Coronary artery (tissue), 2 donors: ENCODE results near the gene CAMTA1.
"Not testable (repeated sequence)": the region's sequence is repeated elsewhere in the genome, so short reads cannot be mapped to it uniquely, and the experiment has no call there.

ENCODE experiments used
- DNase-seq: peaks from one replicate; pipeline ENCODE4 v3.0.0-alpha.2; 2017; ENCODE audit warnings: low spot score
- H3K27ac ChIP-seq, 2 donors: fragments of 200-600 bp; sonication (generic); one replicate each; pipeline ENCODE4 v1.5.1; 2016 to 2019
- H3K4me3 ChIP-seq: fragments of 200-600 bp; sonication (generic); 2 replicates; pipeline ENCODE4 v1.5.1; 2016; ENCODE audit warnings: mild to moderate bottlenecking, moderate library complexity
- CTCF ChIP-seq: fragments of 200-600 bp; sonication (generic); IDR thresholded peaks from one replicate; pipeline ENCODE4 v1.5.1; 2019; ENCODE audit warnings: antibody characterized with exemption

The CAMTA1 gene

GRCh38 chr1:7376676-7377075 is 591.4 kb downstream of the CAMTA1 start:
- no peak overlapping the region for H3K27ac ChIP-seq
- TF ChIP-seq CTCF = no peak
- peak; percentile 43 for DNase-seq
- H3K4me3 ChIP-seq = no peak overlapping the region

DNA sequence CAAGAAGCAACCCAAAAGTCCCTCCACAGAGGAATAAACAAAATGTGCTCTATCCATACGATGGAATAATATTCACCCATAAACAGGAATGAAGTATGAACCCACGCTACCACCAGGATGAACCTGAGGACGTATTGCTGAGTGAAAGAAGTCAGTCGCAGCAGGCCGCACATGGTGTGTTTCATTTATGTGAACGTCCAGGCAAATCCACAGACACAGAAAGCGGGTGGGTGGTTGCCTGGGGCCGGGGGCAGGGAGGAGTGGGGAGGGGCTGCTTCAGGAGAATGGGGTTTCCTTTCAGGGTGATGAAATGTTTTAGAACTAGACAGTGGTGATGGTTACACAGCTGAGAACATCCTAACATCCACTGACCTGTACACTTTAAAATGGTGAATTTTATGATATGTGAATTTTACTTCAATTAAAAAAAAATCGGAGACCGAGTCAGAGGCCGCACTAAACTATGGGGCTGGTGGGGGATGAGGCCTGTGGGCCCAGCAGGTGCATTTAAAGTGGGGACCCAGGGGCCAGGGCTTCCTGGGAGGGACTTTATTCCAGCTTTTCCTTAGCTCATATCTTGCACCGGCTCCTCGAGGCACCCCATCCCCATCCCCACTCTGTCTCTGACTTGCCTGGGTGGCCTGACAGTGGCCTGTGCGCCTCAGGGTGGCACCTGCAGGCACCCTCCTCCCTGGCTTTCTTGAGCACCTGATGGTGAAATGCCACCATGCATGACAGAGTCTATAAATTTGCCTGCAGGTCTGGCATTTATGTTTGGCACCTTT is 593.3 kb downstream of the CAMTA1 start:
- DNase-seq = peak; percentile 29
- H3K4me3 ChIP-seq = no peak overlapping the region
- TF ChIP-seq CTCF = no peak
- H3K27ac ChIP-seq = no peak overlapping the region

DNA sequence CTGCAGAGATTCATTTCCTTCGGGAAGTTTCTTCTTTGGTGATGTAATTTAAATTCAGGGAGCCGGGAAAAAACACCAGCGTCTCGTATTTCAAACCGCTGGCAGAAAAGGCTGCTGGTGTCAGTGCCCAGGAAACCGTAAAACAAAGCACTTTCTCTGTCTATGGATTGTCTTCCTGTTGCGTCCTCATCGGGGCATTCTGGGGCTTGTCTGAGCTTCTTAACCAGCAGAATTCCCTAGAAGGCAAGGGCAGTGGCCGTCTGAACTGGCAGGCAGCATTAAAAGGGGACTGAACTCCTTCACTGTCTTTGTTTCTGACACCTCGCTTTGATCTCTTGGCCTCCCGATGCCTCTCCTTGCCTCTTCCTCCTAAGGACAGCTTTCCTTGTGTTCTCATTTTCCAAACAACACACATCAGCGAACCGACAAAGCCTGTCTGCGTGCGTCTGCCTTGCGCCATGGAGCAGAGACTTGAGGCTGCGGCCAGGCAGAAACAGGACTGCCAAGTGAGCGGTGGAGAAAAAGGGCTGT is 594.3 kb downstream of the CAMTA1 start:
- Histone ChIP-seq H3K4me3 (no peak overlapping the region), H3K27ac (no peak overlapping the region)
- DNase-seq = peak; percentile 50
- TF ChIP-seq CTCF = no peak

DNA sequence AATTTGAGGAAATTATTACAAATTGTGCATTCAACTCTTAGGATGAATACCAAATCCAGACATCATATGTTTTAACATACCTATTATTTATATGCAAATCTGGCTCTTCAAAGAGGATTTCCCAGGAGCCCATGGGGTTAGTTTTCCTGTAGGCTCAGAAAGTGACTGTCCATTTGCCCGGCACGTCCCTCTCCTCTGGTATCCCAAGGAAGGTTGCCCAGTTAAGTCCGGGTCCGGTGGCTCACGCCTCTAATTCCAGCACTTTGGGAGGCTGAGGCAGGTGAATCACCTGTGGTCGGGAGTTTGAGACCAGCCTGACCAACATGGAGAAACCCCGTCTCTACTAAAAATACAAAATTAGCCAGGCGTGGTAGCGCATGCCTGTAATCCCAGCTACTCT is 594.8 kb downstream of the CAMTA1 start:
- H3K4me3 ChIP-seq, H3K27ac ChIP-seq, DNase-seq: not testable (repeated sequence)

- H3K27ac ChIP-seq = no peak overlapping the region
- H3K4me3 ChIP-seq = no peak overlapping the region
- no peak for TF ChIP-seq CTCF
- peak; percentile 55 for DNase-seq
These were observed 595.5 kb downstream of the CAMTA1 start for GRCh38 chr1:7380712-7381111.

DNA sequence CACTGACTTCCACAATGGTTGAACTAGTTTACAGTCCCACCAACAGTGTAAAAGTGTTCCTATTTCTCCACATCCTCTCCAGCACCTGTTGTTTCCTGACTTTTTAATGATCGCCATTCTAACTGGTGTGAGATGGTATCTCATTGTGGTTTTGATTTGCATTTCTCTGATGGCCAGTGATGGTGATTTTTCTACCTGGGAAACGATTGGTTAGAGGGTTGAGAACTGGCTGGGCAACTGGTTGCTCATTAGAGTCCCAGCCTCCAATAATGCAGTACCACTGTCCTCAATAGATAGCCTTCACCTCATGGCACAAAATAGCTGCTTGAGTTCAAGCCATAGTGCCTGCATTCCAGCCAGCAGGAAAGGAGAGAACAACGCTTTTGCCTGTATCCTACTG is 596.5 kb downstream of the CAMTA1 start:
- not testable (repeated sequence) for H3K27ac ChIP-seq, DNase-seq, H3K4me3 ChIP-seq

- DNase-seq = no peak
- TF ChIP-seq CTCF = no peak
- no peak overlapping the region for H3K4me3 ChIP-seq
- H3K27ac ChIP-seq = no peak overlapping the region
These were observed 597.7 kb downstream of the CAMTA1 start for GRCh38 chr1:7382971-7383370.

- H3K27ac ChIP-seq = no peak overlapping the region
- TF ChIP-seq CTCF = no peak
- H3K4me3 ChIP-seq = no peak overlapping the region
- DNase-seq = peak; percentile 62
These were observed 598.6 kb downstream of the CAMTA1 start for GRCh38 chr1:7383671-7384520.
